ENCODE results near the gene LPIN3.

DNA sequence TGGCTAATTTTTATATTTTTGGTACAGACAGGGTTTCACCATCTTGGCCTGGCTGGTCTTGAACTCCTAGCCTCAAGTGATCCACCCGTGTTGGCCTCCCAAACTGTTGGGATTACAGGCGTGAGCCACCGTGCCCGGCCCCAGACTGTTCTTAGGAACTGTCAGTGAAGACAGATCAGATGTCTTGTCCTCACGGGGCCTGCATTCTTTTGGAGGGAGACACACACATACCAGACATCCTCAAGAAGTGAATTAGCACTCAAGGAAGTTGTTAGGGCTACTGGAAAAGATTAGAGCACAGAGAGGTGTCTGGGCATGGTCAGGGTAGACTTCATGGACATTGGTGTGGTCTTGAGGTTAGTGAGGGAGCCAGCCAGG is 10.3 kb upstream of the LPIN3 start:
- TF ChIP-seq CTCF (IDR thresholded peaks at IDR 0.05; ENCODE audit: extremely low read depth in 1 of 2, insufficient read depth in 1 of 2, low read depth in 1 of 2, low read length in 2 of 2) (no peak), JUN (IDR thresholded peaks at IDR 0.05; ENCODE audit: borderline replicate concordance, insufficient read depth, insufficient read length, low read depth) (no peak), POLR2A (IDR thresholded peaks at IDR 0.05; ENCODE audit: low read depth, low read length) (no peak)
